HEK293T (cell line): ENCODE data around the gene CCNG2.

Experiments used
- CTCF ChIA-PET: fragments of 350-600 bp; formaldehyde crosslinking; extraction: SDS; loops from one replicate; lab custom pipeline; 2021; ENCODE audit warnings: antibody characterized with exemption, inconsistent platforms; lab: Yijun Ruan, JAX
- POLR2A ChIA-PET: fragments of 350-600 bp; formaldehyde crosslinking; extraction: SDS; loops from one replicate; lab custom pipeline; 2020; ENCODE audit warnings: antibody characterized with exemption, inconsistent platforms; lab: Yijun Ruan, JAX
- DNase-seq: peaks from one replicate; pipeline ENCODE4 v3.0.0; 2012; ENCODE audit warnings: mixed read lengths; ENCODE audit errors: extremely low spot score
- ARNT ChIP-seq: fragments of 450-650 bp; IDR thresholded peaks from 2 replicates; pipeline ENCODE4 v1.6.1; 2017; ENCODE audit warnings: mild to moderate bottlenecking
- BHLHE40 ChIP-seq: fragments of 450-650 bp; IDR thresholded peaks from 2 replicates; pipeline ENCODE4 v1.6.1; 2016; ENCODE audit warnings: mild to moderate bottlenecking, moderate library complexity, borderline replicate concordance
- CTBP1 ChIP-seq: fragments of 450-650 bp; IDR thresholded peaks from 2 replicates; pipeline ENCODE4 v1.6.1; 2016; ENCODE audit warnings: borderline replicate concordance
- ELF4 ChIP-seq: fragments of 450-650 bp; IDR thresholded peaks from 2 replicates; pipeline ENCODE4 v1.6.1; 2017; ENCODE audit warnings: antibody characterized with exemption
- FOXA1 ChIP-seq: fragments of 450-650 bp; IDR thresholded peaks from 2 replicates; pipeline ENCODE4 v1.6.1; 2016; ENCODE audit warnings: mild to moderate bottlenecking
- FOXK2 ChIP-seq: fragments of 450-650 bp; IDR thresholded peaks from 2 replicates; pipeline ENCODE4 v1.6.1; 2016; ENCODE audit warnings: mild to moderate bottlenecking
- FOXM1 ChIP-seq: fragments of 450-650 bp; IDR thresholded peaks from 2 replicates; pipeline ENCODE4 v1.6.1; 2017; ENCODE audit warnings: mild to moderate bottlenecking, borderline replicate concordance
- HDGF ChIP-seq: fragments of 450-650 bp; IDR thresholded peaks from 2 replicates; pipeline ENCODE4 v1.6.1; 2017; ENCODE audit warnings: antibody characterized with exemption, borderline replicate concordance
- L3MBTL2 ChIP-seq: fragments of 450-650 bp; conservative IDR thresholded peaks from 2 replicates; pipeline ENCODE4 v1.6.1; 2016; ENCODE audit warnings: mild to moderate bottlenecking
- LEF1 ChIP-seq: fragments of 450-650 bp; IDR thresholded peaks from 2 replicates; pipeline ENCODE4 v1.6.1; 2017; ENCODE audit warnings: mild to moderate bottlenecking, borderline replicate concordance
- NFRKB ChIP-seq: fragments of 450-650 bp; IDR thresholded peaks from 2 replicates; pipeline ENCODE4 v1.6.1; 2016; ENCODE audit warnings: mild to moderate bottlenecking, moderate library complexity
- PKNOX1 ChIP-seq: fragments of 450-650 bp; IDR thresholded peaks from 2 replicates; pipeline ENCODE4 v1.6.1; 2016
- SP1 ChIP-seq: fragments of 450-650 bp; IDR thresholded peaks from 2 replicates; pipeline ENCODE4 v1.6.1; 2017
- SUZ12 ChIP-seq: fragments of 450-650 bp; IDR thresholded peaks from 2 replicates; pipeline ENCODE4 v1.6.1; 2016; ENCODE audit warnings: mild to moderate bottlenecking
- TARDBP ChIP-seq: fragments of 450-650 bp; IDR thresholded peaks from 2 replicates; pipeline ENCODE4 v1.6.1; 2016
- ZNF384 ChIP-seq: fragments of 450-650 bp; IDR thresholded peaks from 2 replicates; pipeline ENCODE4 v1.6.1; 2016

Gene CCNG2

GRCh38 chr4:77156912-77157858, at the start of gene CCNG2:
Gene CCNG2, plus strand, starts transcription at chr4:77157207. Its CDS starts 1,326 bp downstream, at chr4:77158533.
- peak; percentile 60 for DNase-seq
- POLR2A ChIA-PET: interaction anchor here (1.0 to 2.3 kb wide), 9 partner anchors 11 to 104 kb away, joined by 3 to 10 read pairs (median 3); no protein-coding TSS in a partner anchor
- CTCF ChIA-PET: interaction anchor here (0.6 to 0.7 kb wide), 2 partner anchors 23 to 46 kb away, joined by 3 to 4 read pairs; no protein-coding TSS in a partner anchor
- TF ChIP-seq SP1 (no peak; the same call in 1 of the 2 replicates), FOXK2 (peak; percentile 85), SUZ12 (no peak), BHLHE40 (no peak; the same call in 1 of the 2 replicates), PKNOX1 (no peak; the same call in 1 of the 2 replicates), HDGF (no peak), FOXM1 (peak; percentile 94), ARNT (0 out of 2 replicates have a peak, but pooled peaks have one; percentile 36), NFRKB (no peak), ELF4 (peak; percentile 53; the same call in 1 of the 2 replicates), ZNF384 (no peak), TARDBP (0 out of 2 replicates have a peak, but pooled peaks have one; percentile 55), L3MBTL2 (peak; percentile 85), FOXA1 (no peak), LEF1 (peak; percentile 92), CTBP1 (peak; percentile 59)

- DNase-seq: no peak
- no peak for TF ChIP-seq ZNF384
- no peak for TF ChIP-seq PKNOX1
- no peak for TF ChIP-seq ELF4
- TF ChIP-seq TARDBP: no peak
- no peak for TF ChIP-seq FOXK2
- TF ChIP-seq SP1: no peak
- POLR2A ChIA-PET: no interaction called here
- CTCF ChIA-PET: interaction anchor here (1.7 kb wide), 1 partner anchor 15 kb away, joined by 6 read pairs; no protein-coding TSS in a partner anchor
Measured at GRCh38 chr4:77110730-77111129, 46.3 kb upstream of the CCNG2 start.

- TF ChIP-seq LEF1: no peak
- no peak for TF ChIP-seq ZNF384
- no peak for TF ChIP-seq FOXM1
- no peak for TF ChIP-seq ARNT
- no peak for TF ChIP-seq SUZ12
- TF ChIP-seq CTBP1: no peak
- ChIA-PET POLR2A (no interaction called here), CTCF (no interaction called here)
- DNase-seq: no peak
Measured at GRCh38 chr4:77113069-77113468, 43.9 kb upstream of the CCNG2 start.

GRCh38 chr4:77117721-77118120, 39.3 kb upstream of the CCNG2 start:
- ChIA-PET POLR2A (no interaction called here), CTCF (interaction anchor here (0.9 kb wide), 1 partner anchor 13 kb away, joined by 3 read pairs; no protein-coding TSS in a partner anchor)

GRCh38 chr4:77120886-77121508, 36.0 kb upstream of the CCNG2 start:
- TF ChIP-seq SUZ12 (no peak), ZNF384 (no peak), TARDBP (no peak), ELF4 (no peak), SP1 (no peak), FOXA1 (no peak), FOXM1 (no peak), LEF1 (no peak), FOXK2 (no peak), HDGF (no peak), ARNT (no peak), L3MBTL2 (no peak), PKNOX1 (no peak)
- CTCF ChIA-PET: interaction anchor here (0.9 to 1.2 kb wide), 3 partner anchors 21 to 82 kb away, joined by 3 read pairs; no protein-coding TSS in a partner anchor
- peak; percentile 14 for DNase-seq
- POLR2A ChIA-PET: no interaction called here

More at GRCh38 chr4:77117721-77118120, 39.3 kb upstream of the CCNG2 start:
- no peak for TF ChIP-seq ZNF384
- TF ChIP-seq SUZ12: no peak
- no peak for TF ChIP-seq ELF4
- no peak for TF ChIP-seq L3MBTL2
- TF ChIP-seq LEF1: no peak
- no peak for TF ChIP-seq PKNOX1
- TF ChIP-seq TARDBP: no peak
- no peak for TF ChIP-seq SP1
- no peak for TF ChIP-seq FOXM1
- no peak for TF ChIP-seq ARNT
- no peak for TF ChIP-seq NFRKB
- no peak for TF ChIP-seq FOXK2
- no peak for DNase-seq
